Left ventricle myocardium inferior (tissue), 1 donor: Measurements from ENCODE around the gene TUBB2B. TPM values are rescaled to one million over a fixed set of nuclear protein-coding genes. Genes with fewer than 3 reads are reported as not detected.
"Not testable (repeated sequence)": the region's sequence is repeated elsewhere in the genome, so short reads cannot be mapped to it uniquely, and the experiment has no call there.

Experiments
- DNase-seq: peaks from one replicate; pipeline ENCODE4 v3.0.0-alpha.2; 2020
- H3K27ac ChIP-seq: fragments of 200-600 bp; replicated peaks from 2 replicates; pipeline ENCODE4 v1.8.0; 2021
- H3K27me3 ChIP-seq: fragments of 200-600 bp; 2 replicates; pipeline ENCODE4 v1.8.0; 2021; ENCODE audit warnings: low read depth
- H3K36me3 ChIP-seq: fragments of 200-600 bp; 2 replicates; pipeline ENCODE4 v1.8.0; 2021
- H3K4me1 ChIP-seq: fragments of 200-600 bp; 2 replicates; pipeline ENCODE4 v1.8.0; 2021
- H3K4me3 ChIP-seq: fragments of 200-600 bp; 2 replicates; pipeline ENCODE4 v1.8.0; 2021; ENCODE audit warnings: mild to moderate bottlenecking, moderate library complexity
- H3K9me3 ChIP-seq: fragments of 200-600 bp; replicated peaks from 2 replicates; pipeline ENCODE4 v1.8.0; 2021
- intact Hi-C: fragments of 100-400 bp; cut with micrococcal nuclease; formaldehyde crosslinking; loops from one replicate; pipeline ENCODE4 v1.11.0; 2022
- total RNA-seq: library from RNA; stranded (reverse); fragmentation: NEBNext Ultra II Directional; extraction: Animal tissue kit (Norgen Biotek cat#: 25700); gene quantifications from one replicate; pipeline ENCODE4 v1.2.1, GENCODE V29; 2021
- TF ChIP-seq, protein P1 (sequence below): fragments of 200-600 bp; IDR thresholded peaks from 2 replicates; pipeline ENCODE4 v1.8.0; 2021; ENCODE audit warnings: antibody characterized with exemption, mild to moderate bottlenecking, borderline replicate concordance
- donor health status: DM: no; HTN: yes; CAD: no; lungs with severe emphysema.

Gene TUBB2B
- total RNA-seq, 1 donor from 2014 or later = 1.4 TPM

DNA sequence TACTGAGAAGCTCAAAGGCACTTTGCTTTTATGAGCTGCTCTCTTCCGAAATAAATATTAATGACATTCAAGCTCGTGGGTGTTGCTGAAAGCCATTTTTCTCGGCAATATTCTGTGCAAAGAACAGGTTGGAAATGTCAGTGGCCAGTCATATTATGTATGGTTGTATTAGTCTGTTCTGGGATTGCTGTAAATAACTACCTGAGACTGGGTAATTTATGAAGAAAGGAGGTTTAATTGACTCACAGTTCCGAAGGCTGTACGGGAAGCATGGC lies 32.1 kb downstream of the TUBB2B start:
- Histone ChIP-seq H3K27ac (peak overlapping the region; percentile 81), H3K36me3 (no peaks in the 10 kb centered on the region), H3K4me1 (peaks cover 9% of the 10 kb centered on the region), H3K27me3 (no peaks in the 10 kb centered on the region), H3K9me3 (peaks cover 11% of the 10 kb centered on the region), H3K4me3 (no peak overlapping the region)
- TF ChIP-seq, protein P1, sequence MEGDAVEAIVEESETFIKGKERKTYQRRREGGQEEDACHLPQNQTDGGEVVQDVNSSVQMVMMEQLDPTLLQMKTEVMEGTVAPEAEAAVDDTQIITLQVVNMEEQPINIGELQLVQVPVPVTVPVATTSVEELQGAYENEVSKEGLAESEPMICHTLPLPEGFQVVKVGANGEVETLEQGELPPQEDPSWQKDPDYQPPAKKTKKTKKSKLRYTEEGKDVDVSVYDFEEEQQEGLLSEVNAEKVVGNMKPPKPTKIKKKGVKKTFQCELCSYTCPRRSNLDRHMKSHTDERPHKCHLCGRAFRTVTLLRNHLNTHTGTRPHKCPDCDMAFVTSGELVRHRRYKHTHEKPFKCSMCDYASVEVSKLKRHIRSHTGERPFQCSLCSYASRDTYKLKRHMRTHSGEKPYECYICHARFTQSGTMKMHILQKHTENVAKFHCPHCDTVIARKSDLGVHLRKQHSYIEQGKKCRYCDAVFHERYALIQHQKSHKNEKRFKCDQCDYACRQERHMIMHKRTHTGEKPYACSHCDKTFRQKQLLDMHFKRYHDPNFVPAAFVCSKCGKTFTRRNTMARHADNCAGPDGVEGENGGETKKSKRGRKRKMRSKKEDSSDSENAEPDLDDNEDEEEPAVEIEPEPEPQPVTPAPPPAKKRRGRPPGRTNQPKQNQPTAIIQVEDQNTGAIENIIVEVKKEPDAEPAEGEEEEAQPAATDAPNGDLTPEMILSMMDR = no peak
- no peak for DNase-seq
- intact Hi-C loops = no loop called here

DNA sequence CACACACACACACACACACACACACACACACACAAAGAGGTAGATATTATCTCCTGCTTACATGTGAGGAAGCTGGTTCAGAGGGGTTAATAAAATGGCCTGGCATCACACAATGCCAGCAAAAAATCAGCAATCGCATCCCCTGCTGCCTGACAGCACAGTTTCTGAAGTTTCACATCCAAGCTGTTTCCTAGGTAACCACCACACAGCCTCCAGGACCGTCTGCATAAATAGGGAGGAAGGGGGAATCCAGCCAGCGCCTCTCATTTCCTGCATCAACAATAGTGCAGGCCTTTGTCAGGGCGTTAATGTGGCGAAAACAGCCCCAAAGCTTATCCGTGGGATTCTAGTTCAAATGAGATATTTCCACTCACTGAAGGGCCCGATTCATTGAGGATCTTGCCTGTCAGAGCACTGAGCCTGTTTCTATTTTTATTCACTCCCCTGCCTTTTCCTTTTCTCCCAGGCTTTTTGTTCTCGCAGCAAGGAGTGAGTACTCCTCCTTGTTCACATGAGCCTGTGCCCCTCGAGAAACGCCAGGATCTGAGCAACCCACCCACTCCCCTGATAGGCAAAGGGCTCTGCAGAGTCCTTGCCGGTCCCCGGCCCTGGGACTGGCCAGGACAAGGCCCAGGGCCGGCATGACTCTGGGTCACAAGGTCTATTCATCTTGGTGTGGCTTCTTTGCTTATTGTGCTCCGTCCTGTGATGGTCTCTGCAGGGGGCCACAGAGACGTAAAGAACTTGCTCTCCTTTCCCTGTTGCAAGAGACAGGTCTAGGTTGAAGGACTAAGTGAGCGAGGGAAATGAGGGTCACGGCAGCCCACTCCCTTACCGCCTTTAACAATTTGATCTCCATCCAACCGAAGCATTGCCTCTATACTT lies 32.7 kb downstream of the TUBB2B start:
- Histone ChIP-seq H3K27me3 (no peaks in the 10 kb centered on the region), H3K9me3 (peaks cover 11% of the 10 kb centered on the region), H3K36me3 (no peaks in the 10 kb centered on the region), H3K4me3 (no peak overlapping the region), H3K27ac (peak overlapping the region; percentile 81), H3K4me1 (peaks cover 9% of the 10 kb centered on the region)
- intact Hi-C loops = no loop called here
- TF ChIP-seq, protein P1 = no peak
- DNase-seq = no peak

DNA sequence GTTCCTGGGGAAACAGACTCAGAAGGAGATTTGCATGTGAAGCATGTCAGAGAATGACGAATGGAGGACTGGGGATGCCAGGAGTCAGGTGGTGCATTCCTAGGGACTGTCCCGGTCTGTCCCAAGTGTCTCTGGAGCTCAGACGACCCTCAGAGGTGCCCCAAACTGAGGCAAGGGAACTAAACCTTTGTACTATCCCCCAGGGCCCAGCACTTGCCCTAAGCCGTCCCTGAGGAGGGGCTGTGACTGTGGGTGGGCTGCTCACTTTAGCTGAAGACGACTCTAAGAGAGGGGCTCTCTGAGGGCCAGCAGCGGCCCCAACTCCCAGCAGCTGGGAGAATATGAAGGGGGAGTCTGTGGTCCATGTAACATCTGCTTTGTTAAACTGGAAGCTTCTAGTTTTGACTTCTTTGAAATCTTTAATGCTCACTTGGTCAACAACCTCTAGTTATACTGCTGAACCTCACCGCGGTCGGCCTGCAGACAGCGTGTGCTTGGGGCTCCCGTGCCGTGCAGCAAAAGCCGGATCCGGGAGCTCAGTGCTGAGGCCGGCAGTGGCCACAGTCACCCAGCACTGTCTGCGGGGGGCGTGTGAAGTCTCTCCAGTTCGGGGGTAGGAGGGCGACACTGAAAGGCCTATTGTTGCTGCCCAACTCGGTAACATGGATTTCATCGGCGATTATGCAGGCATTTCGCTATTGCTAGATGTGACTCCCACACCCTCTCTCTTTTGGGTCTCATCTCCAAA lies 34.2 kb downstream of the TUBB2B start:
- Histone ChIP-seq H3K9me3 (no peaks in the 10 kb centered on the region), H3K27ac (no peak overlapping the region), H3K36me3 (no peaks in the 10 kb centered on the region), H3K27me3 (no peaks in the 10 kb centered on the region), H3K4me3 (no peak overlapping the region), H3K4me1 (peaks cover 9% of the 10 kb centered on the region)
- no peak for DNase-seq
- intact Hi-C loops = no loop called here
- TF ChIP-seq, protein P1 = no peak

DNA sequence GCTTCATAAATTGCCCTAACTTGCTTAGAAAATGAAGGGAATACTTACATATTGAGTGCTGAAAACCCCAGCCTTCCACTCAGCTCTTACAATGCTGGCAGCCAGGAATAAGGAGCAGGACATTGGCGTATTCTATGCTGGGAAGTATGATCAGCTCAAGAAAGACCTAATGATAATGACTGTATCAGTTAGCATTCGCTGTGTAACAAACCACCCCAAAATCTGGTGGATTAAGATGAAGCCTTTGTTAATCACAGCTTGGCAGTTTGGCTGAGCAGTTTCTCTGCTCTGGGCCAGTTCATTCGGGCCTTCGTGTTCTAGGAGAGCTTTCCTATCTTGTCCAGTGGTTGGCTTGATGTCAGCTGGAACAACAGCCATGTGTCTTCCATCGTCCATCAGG lies 36.7 kb downstream of the TUBB2B start:
- no peaks in the 10 kb centered on the region for H3K27me3 ChIP-seq
- H3K36me3 ChIP-seq = no peaks in the 10 kb centered on the region
- H3K27ac ChIP-seq = no peak overlapping the region
- TF ChIP-seq, protein P1 = no peak
- peaks cover 9% of the 10 kb centered on the region for H3K4me1 ChIP-seq
- intact Hi-C loops = no loop called here
- DNase-seq = no peak
- H3K4me3 ChIP-seq = no peak overlapping the region
- no peaks in the 10 kb centered on the region for H3K9me3 ChIP-seq

DNA sequence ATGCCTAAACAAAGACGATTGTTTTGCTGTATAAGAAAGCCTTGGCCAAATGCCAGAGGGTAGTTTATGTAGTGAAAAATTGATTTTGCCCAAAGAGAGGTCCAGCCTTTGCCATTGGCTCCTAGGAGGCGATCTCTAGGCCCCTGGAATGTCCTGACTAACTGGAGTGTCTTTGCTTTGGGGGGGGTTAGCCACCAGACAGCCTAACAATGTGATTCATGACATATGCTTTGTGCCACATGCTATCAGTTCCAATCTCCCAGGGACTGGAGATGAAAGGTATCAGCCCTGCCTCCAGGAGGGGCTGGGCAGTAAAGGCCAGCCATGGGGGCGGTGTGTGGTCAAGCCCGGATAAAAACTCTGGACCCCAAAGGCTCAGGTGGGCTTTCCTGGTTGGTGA lies 37.4 kb downstream of the TUBB2B start:
- Histone ChIP-seq H3K36me3 (no peaks in the 10 kb centered on the region), H3K27me3 (no peaks in the 10 kb centered on the region), H3K4me3 (no peak overlapping the region), H3K27ac (no peak overlapping the region), H3K4me1 (peaks cover 6% of the 10 kb centered on the region), H3K9me3 (no peaks in the 10 kb centered on the region)
- no peak for DNase-seq
- intact Hi-C loops = no loop called here
- TF ChIP-seq, protein P1 = no peak

DNA sequence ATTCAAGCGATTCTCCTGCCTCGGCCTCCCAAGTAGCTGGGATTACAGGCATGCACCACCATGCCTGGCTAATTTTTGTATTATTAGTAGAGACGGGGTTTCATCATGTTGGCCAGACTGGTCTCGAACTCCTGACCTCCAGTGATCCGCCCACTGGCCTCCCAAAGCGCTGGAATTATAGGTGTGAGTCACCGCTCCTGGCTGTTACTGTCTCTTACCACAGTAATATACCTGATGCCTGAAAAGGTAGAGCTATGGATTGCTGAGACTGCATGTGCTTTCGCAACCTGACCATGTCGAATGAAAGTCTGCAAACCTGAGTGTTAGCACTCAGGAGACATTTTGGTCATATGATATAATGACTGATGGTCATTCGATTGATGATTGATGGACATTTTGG lies 38.3 kb downstream of the TUBB2B start:
- H3K27me3 ChIP-seq, intact Hi-C loops: not testable (repeated sequence)

More for the DNA sequence above, 38.3 kb downstream of the TUBB2B start:
- not testable (repeated sequence) for H3K9me3 ChIP-seq, H3K36me3 ChIP-seq, H3K27ac ChIP-seq, H3K4me3 ChIP-seq, H3K4me1 ChIP-seq, DNase-seq
